SJCRH30 (cell line): Measurements from ENCODE around the gene ATP6V1D. TPM values are rescaled to one million over a fixed set of nuclear protein-coding genes. Genes with fewer than 3 reads are reported as not detected.
A peak's percentile ranks its signal among the peaks of the same experiment; 100 is the strongest.
"Not testable (repeated sequence)": the region's sequence is repeated elsewhere in the genome, so short reads cannot be mapped to it uniquely, and the experiment has no call there.

ENCODE experiments used
- DNase-seq, 2 experiments: peaks; one replicate each; pipeline ENCODE4 v3.0.0-alpha.2; 2015 to 2020
- H3K27ac ChIP-seq: fragments of 250-450 bp; sonication (Bioruptor Pico); 2 replicates; pipeline ENCODE4 v1.5.1; 2020; ENCODE audit warnings: mild to moderate bottlenecking, moderate library complexity
- H3K27me3 ChIP-seq: fragments of 250-450 bp; sonication (Bioruptor Pico); 2 replicates; pipeline ENCODE4 v1.5.1; 2020; ENCODE audit warnings: mild to moderate bottlenecking, moderate library complexity
- H3K36me3 ChIP-seq: fragments of 250-450 bp; sonication (Bioruptor Pico); 2 replicates; pipeline ENCODE4 v1.5.1; 2020; ENCODE audit warnings: mild to moderate bottlenecking, moderate library complexity
- H3K4me1 ChIP-seq: fragments of 250-450 bp; sonication (Bioruptor Pico); 2 replicates; pipeline ENCODE4 v1.5.1; 2020; ENCODE audit warnings: mild to moderate bottlenecking, moderate library complexity
- H3K4me3 ChIP-seq: fragments of 250-450 bp; sonication (Bioruptor Pico); 2 replicates; pipeline ENCODE4 v1.5.1; 2020; ENCODE audit warnings: mild to moderate bottlenecking, moderate library complexity
- H3K9me3 ChIP-seq: fragments of 250-450 bp; sonication (Bioruptor Pico); replicated peaks from 2 replicates; pipeline ENCODE4 v1.5.1; 2020; ENCODE audit warnings: mild to moderate bottlenecking, moderate library complexity
- total RNA-seq: library from RNA; depleted of rRNA; stranded (reverse); fragments of >200 nt; shearing (Covaris generic); gene quantifications from 2 replicates; pipeline ENCODE4 v1.2.3, GENCODE V29; 2014; rRNA removed

Gene ATP6V1D
- total RNA-seq, 1 experiment from 2014 or later = 77.8 TPM

GRCh38 chr14:67345583-67345982, 14.0 kb downstream of the ATP6V1D start:
- Histone ChIP-seq H3K4me3 (no peak overlapping the region), H3K27ac (no peak overlapping the region), H3K27me3 (no peaks in the 10 kb centered on the region), H3K4me1 (no peaks in the 10 kb centered on the region), H3K36me3 (peaks cover 46% of the 10 kb centered on the region), H3K9me3 (no peaks in the 10 kb centered on the region)
- DNase-seq = no peak

DNA sequence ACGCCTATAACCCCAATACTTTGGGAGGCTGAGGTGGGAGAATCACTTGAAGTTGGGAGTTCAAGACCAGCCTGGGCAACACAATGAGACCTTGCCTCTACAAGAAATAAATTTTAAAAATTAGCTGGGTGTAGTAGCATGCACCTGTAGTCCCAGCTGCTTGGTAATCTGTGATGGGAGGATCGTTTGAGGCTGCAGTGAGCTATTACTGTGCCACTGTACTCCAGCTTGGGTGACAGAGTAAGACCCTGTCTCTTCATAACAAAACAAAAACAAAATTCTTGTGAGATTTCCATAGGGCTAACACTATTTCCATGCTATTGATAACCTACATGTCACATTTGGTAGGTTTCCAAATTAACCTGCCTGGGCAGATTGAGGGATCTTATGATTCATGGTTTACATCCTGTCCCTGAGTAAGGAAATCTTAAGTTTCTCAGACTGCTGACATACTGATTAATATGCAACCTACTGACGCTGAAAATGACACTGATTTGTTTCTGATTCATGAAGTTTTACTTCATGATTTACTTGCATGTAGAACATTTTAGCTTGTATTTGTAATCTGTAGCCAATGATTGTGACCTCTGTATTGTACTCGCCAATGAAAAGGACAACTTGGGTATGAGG, 15.9 kb downstream of the ATP6V1D start:
- no peak for DNase-seq
- Histone ChIP-seq H3K27me3 (no peaks in the 10 kb centered on the region), H3K4me3 (no peak overlapping the region), H3K9me3 (no peaks in the 10 kb centered on the region), H3K4me1 (no peaks in the 10 kb centered on the region), H3K36me3 (peaks cover 45% of the 10 kb centered on the region), H3K27ac (no peak overlapping the region)

DNA sequence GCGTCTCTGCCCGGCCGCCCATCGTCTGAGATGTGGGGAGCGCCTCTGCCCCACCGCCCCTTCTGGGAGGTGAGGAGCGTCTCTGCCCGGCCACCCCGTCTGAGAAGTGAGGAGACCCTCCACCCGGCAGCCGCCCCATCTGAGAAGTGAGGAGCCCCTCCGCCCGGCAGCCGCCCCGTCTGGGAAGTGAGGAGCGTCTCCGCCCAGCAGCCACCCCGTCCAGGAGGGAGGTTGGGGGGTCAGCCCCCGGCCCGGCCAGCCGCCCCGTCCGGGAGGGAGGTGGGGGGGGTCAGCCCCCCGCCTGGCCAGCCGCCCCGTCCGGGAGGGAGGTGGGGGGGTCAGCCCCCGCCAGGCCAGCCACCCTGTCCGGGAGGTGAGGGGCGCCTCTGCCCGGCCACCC, 18.4 kb downstream of the ATP6V1D start:
- H3K27ac ChIP-seq, H3K4me3 ChIP-seq, H3K9me3 ChIP-seq, H3K4me1 ChIP-seq, H3K27me3 ChIP-seq, DNase-seq: not testable (repeated sequence)
- H3K36me3 ChIP-seq = peaks cover 57% of the 10 kb centered on the region

DNA sequence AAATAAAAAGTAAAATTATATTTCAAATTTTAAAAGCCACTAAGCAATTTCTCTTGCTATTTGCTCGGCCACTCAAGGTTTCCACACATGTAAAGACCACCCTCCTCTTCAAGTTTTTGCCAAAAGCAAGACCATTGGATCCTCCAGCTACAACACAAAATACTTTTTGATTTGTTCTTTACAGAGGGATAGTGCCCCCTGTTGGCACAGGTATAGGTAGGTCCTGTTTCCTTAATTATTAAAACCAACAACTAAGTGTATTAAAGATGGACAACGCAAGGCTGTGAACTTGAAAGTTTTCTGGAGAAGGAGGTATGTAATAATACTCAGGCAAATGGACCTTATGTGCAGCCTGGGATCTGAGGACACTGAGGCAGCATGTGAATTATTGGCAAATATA, 23.8 kb downstream of the ATP6V1D start:
- DNase-seq = peak; percentile 14 to 49
- Histone ChIP-seq H3K36me3 (peaks cover 57% of the 10 kb centered on the region), H3K4me3 (no peak overlapping the region)

GRCh38 chr14:67332468-67332867, 27.1 kb downstream of the ATP6V1D start:
- Histone ChIP-seq H3K4me1 (no peaks in the 10 kb centered on the region), H3K27ac (no peak overlapping the region), H3K27me3 (no peaks in the 10 kb centered on the region), H3K9me3 (no peaks in the 10 kb centered on the region), H3K4me3 (no peak overlapping the region), H3K36me3 (peaks cover 42% of the 10 kb centered on the region)
- DNase-seq = no peak

More for the DNA sequence above, 23.8 kb downstream of the ATP6V1D start:
- Histone ChIP-seq H3K4me1 (no peaks in the 10 kb centered on the region), H3K27me3 (no peaks in the 10 kb centered on the region), H3K27ac (no peak overlapping the region), H3K9me3 (no peaks in the 10 kb centered on the region)

GRCh38 chr14:67331368-67332125, 28.1 kb downstream of the ATP6V1D start:
- peaks cover 41% of the 10 kb centered on the region for H3K36me3 ChIP-seq
- H3K9me3 ChIP-seq = no peaks in the 10 kb centered on the region
- no peaks in the 10 kb centered on the region for H3K27me3 ChIP-seq
- DNase-seq = no peak
- H3K4me1 ChIP-seq = no peaks in the 10 kb centered on the region
- H3K4me3 ChIP-seq = no peak overlapping the region
- no peak overlapping the region for H3K27ac ChIP-seq

DNA sequence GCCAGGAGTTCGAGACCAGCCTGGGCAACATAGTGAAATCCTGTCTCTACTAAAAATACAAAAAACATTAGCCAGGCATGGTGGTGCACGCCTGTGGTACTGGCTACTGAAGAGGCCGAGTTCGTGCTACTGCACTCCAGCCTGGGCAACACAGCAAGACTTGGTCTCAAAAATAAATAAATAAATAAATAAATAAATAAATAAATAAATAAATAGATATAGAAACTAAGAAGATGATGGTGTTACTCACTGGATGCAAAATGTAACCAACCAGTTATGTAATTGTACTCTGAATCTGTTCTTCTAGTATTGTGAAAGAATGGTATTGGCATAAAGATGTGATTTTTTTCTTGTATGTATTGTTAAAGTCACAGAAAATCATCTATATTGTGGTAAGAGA, 29.9 kb downstream of the ATP6V1D start:
- H3K27me3 ChIP-seq, H3K9me3 ChIP-seq, H3K4me1 ChIP-seq, H3K27ac ChIP-seq, H3K4me3 ChIP-seq, DNase-seq: not testable (repeated sequence)
- peaks cover 41% of the 10 kb centered on the region for H3K36me3 ChIP-seq

GRCh38 chr14:67319142-67319541, 40.5 kb downstream of the ATP6V1D start:
- Histone ChIP-seq H3K4me3 (no peak overlapping the region), H3K27ac (no peak overlapping the region), H3K36me3 (peaks cover 33% of the 10 kb centered on the region), H3K27me3 (no peaks in the 10 kb centered on the region), H3K4me1 (peaks cover 5% of the 10 kb centered on the region), H3K9me3 (no peaks in the 10 kb centered on the region)
- DNase-seq = peak; percentile 6 to 49

- no peak overlapping the region for H3K4me3 ChIP-seq
- peaks cover 27% of the 10 kb centered on the region for H3K36me3 ChIP-seq
- DNase-seq = no peak
- no peaks in the 10 kb centered on the region for H3K27me3 ChIP-seq
- H3K4me1 ChIP-seq = peaks cover 5% of the 10 kb centered on the region
- no peak overlapping the region for H3K27ac ChIP-seq
- H3K9me3 ChIP-seq = no peaks in the 10 kb centered on the region
Observed at GRCh38 chr14:67317822-67318221, 41.8 kb downstream of the ATP6V1D start.

- H3K4me3 ChIP-seq = no peak overlapping the region
- no peak for DNase-seq
- H3K9me3 ChIP-seq = no peaks in the 10 kb centered on the region
- H3K4me1 ChIP-seq = no peaks in the 10 kb centered on the region
- peaks cover 6% of the 10 kb centered on the region; the same call in 1 of the 2 replicates for H3K36me3 ChIP-seq
- H3K27me3 ChIP-seq = no peaks in the 10 kb centered on the region
- no peak overlapping the region for H3K27ac ChIP-seq
Observed at GRCh38 chr14:67313153-67313552, 46.5 kb downstream of the ATP6V1D start.

DNA sequence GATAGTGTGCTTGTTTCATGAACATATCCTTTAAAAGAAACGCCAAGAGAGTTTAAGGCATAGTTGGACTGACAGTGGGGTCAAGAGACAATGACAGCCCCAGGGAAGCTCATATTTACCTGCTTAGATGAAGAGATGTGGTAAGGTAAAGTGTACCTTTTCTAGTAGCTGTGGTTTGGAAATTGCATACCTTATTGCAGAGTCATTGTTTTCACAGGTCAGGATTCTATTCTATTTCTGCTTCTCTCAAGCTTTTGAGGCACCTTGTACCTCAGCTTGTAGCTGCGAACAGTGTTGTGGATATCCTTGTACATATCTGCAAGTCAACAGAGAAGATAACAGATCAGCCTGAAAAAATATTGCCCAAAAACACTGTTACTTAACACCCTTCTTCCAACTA, 47.7 kb downstream of the ATP6V1D start:
- Histone ChIP-seq H3K36me3 (peaks cover 7% of the 10 kb centered on the region), H3K27ac (no peak overlapping the region), H3K27me3 (no peaks in the 10 kb centered on the region), H3K4me1 (no peaks in the 10 kb centered on the region), H3K4me3 (no peak overlapping the region), H3K9me3 (no peaks in the 10 kb centered on the region)
- no peak for DNase-seq

Other genes starting within 250 kb of the ATP6V1D start
- gene GARIN2, start 170.4 kb downstream of the ATP6V1D start, total RNA-seq = not detected in 2 replicates
- gene PALS1, start 118.4 kb downstream of the ATP6V1D start, total RNA-seq = 23.8 and 24.2 TPM in 2 replicates
- gene EIF2S1, start 524 bp upstream of the ATP6V1D start, total RNA-seq = 232 and 236 TPM in 2 replicates
- gene PLEK2, start 52.4 kb upstream of the ATP6V1D start, total RNA-seq = not detected in 2 replicates
- gene TMEM229B, start 128.9 kb upstream of the ATP6V1D start, total RNA-seq = not detected in 2 replicates
- gene PLEKHH1, start 173.5 kb upstream of the ATP6V1D start, total RNA-seq = 0.30 and 0.75 TPM in 2 replicates
- 17.4 and 18.4 TPM in 2 replicates for gene PIGH, start 240.5 kb upstream of the ATP6V1D start, total RNA-seq